Activated CD4-positive, alpha-beta T cell treated with anti-CD3 and anti-CD28 coated beads, Interleukin-2, amount 50 U/mL, for 1 hour (primary cell): ENCODE measurements around the gene SELENOP.
"Not testable (repeated sequence)": the region's sequence is repeated elsewhere in the genome, so short reads cannot be mapped to it uniquely, and the experiment has no call there.

Experiments used
- DNase-seq: peaks from one replicate; pipeline ENCODE4 v3.0.0-alpha.2; 2020

Gene SELENOP

GRCh38 chr5:42825422-42826148 lies 13.9 kb upstream of the SELENOP start:
- no peak for DNase-seq

- DNase-seq: no peak
Observed at GRCh38 chr5:42824347-42824976, 12.8 kb upstream of the SELENOP start.

GRCh38 chr5:42822548-42822947 lies 10.9 kb upstream of the SELENOP start:
- DNase-seq: no peak

GRCh38 chr5:42819745-42820144 lies 8.1 kb upstream of the SELENOP start:
- no peak for DNase-seq

GRCh38 chr5:42816546-42816945 lies 4.9 kb upstream of the SELENOP start:
- not testable (repeated sequence) for DNase-seq

- DNase-seq: no peak
Observed at GRCh38 chr5:42813533-42813932, 1.8 kb upstream of the SELENOP start.

- DNase-seq: no peak
Observed at GRCh38 chr5:42812620-42813019, 928 bp upstream of the SELENOP start.

GRCh38 chr5:42810834-42811590 lies 680 bp downstream of the SELENOP start:
- DNase-seq: no peak

GRCh38 chr5:42808888-42809611 lies 2.6 kb downstream of the SELENOP start:
- no peak for DNase-seq

GRCh38 chr5:42807722-42808447 lies 3.8 kb downstream of the SELENOP start:
- no peak for DNase-seq

GRCh38 chr5:42806701-42807262 lies 4.9 kb downstream of the SELENOP start:
- no peak for DNase-seq

- no peak for DNase-seq
Observed at GRCh38 chr5:42806004-42806700, 5.5 kb downstream of the SELENOP start.

- no peak for DNase-seq
Observed at GRCh38 chr5:42804717-42805339, 6.9 kb downstream of the SELENOP start.

- DNase-seq: no peak
Observed at GRCh38 chr5:42801516-42802166, 10.1 kb downstream of the SELENOP start.

- DNase-seq: no peak
Observed at GRCh38 chr5:42800748-42801330, 10.9 kb downstream of the SELENOP start.

- DNase-seq: no peak
Observed at GRCh38 chr5:42799668-42800114, 12.0 kb downstream of the SELENOP start.

GRCh38 chr5:42799241-42799608 lies 12.5 kb downstream of the SELENOP start:
- DNase-seq: no peak

- DNase-seq: no peak
Observed at GRCh38 chr5:42798284-42799240, 13.1 kb downstream of the SELENOP start.

GRCh38 chr5:42791151-42791550 lies 20.5 kb downstream of the SELENOP start:
- no peak for DNase-seq
